H1 (cell line): ENCODE data around the gene IQCK. TPM values are rescaled to one million over a fixed set of nuclear protein-coding genes. Genes with fewer than 3 reads are reported as not detected.

Source experiments
- CTCF ChIA-PET: fragments of 300-600 bp; sonication (Branson Sonifier 250); formaldehyde crosslinking; loops from one replicate; lab custom pipeline; 2021; ENCODE audit not compliant: partially characterized antibody; lab: Charles Lee
- POLR2A ChIA-PET: fragments of 300-600 bp; sonication (Branson Sonifier 250); formaldehyde crosslinking; loops from one replicate; lab custom pipeline; 2021; ENCODE audit warnings: inconsistent platforms; ENCODE audit not compliant: partially characterized antibody; lab: Charles Lee
- DNase-seq, 2 experiments: peaks; one replicate each; pipeline versions ENCODE4 v3.0.0 to v3.0.0-alpha.2; 2010 to 2022; ENCODE audit warnings: low spot score in 2 of 2, low read depth in 1 of 2, mixed read lengths in 1 of 2
- FAIRE-seq: peaks from 2 replicates; lab custom pipeline; 2011; peaks lifted over from hg19 to GRCh38; lab: Jason Lieb, UNC
- H2AFZ ChIP-seq: 2 replicates; pipeline ENCODE4 v1.8.1; 2012; ENCODE audit warnings: low read length, inconsistent platforms
- H2AK5ac ChIP-seq: 2 replicates; pipeline ENCODE4 v1.6.1; 2013; ENCODE audit warnings: low read depth, low read length
- H2BK120ac ChIP-seq: replicated peaks from 2 replicates; pipeline ENCODE3; 2013; ENCODE audit warnings: low read depth, low read length, inconsistent platforms
- H2BK12ac ChIP-seq: 2 replicates; pipeline ENCODE4 v1.6.1; 2013; ENCODE audit warnings: low read depth, low read length
- H2BK15ac ChIP-seq: 2 replicates; pipeline ENCODE4 v1.6.1; 2013; ENCODE audit warnings: low read length
- H2BK20ac ChIP-seq: 2 replicates; pipeline ENCODE4 v1.6.1; 2013; ENCODE audit warnings: low read length
- H2BK5ac ChIP-seq: 2 replicates; pipeline ENCODE4 v1.6.1; 2013; ENCODE audit warnings: low read depth, low read length
- H3K14ac ChIP-seq: 2 replicates; pipeline ENCODE4 v1.6.1; 2013; ENCODE audit warnings: inconsistent platforms; ENCODE audit not compliant: insufficient read length
- H3K18ac ChIP-seq: 2 replicates; pipeline ENCODE4 v1.6.1; 2013; ENCODE audit warnings: low read length; ENCODE audit errors: extremely low read depth
- H3K23ac ChIP-seq: 2 replicates; pipeline ENCODE4 v1.6.1; 2013; ENCODE audit warnings: inconsistent platforms; ENCODE audit not compliant: insufficient read length
- H3K23me2 ChIP-seq: 2 replicates; pipeline ENCODE4 v1.6.1; 2013; ENCODE audit warnings: low read depth, low read length
- H3K27ac ChIP-seq: 2 replicates; pipeline ENCODE4 v1.6.1; 2011; ENCODE audit warnings: low read depth, low read length, inconsistent platforms
- H3K27me3 ChIP-seq, 4 experiments: replicated peaks in 1 of 4; 1 replicate in 1 of 4; 2 replicates in 3 of 4; pipeline versions ENCODE4 v1.6.1 to v1.8.1; 2011 to 2013; ENCODE audit warnings: low read length in 3 of 4, mild to moderate bottlenecking in 3 of 4, inconsistent platforms in 2 of 4, mixed read lengths in 2 of 4, moderate library complexity in 1 of 4; ENCODE audit not compliant: control insufficient read depth in 3 of 4, insufficient read depth in 3 of 4; ENCODE audit errors: extremely low read depth in 1 of 4
- H3K36me3 ChIP-seq, 4 experiments: 2 replicates each; pipeline versions ENCODE4 v1.6.1 to v1.8.1; 2011 to 2013; ENCODE audit warnings: mild to moderate bottlenecking in 4 of 4, low read length in 3 of 4, moderate library complexity in 2 of 4, control low read depth in 1 of 4, inconsistent platforms in 1 of 4; ENCODE audit not compliant: insufficient read depth in 4 of 4, control insufficient read depth in 2 of 4
- H3K4ac ChIP-seq: replicated peaks from 2 replicates; pipeline ENCODE3; 2013; ENCODE audit warnings: low read length, low read depth, mixed read lengths, inconsistent platforms; ENCODE audit not compliant: insufficient read length
- H3K4me1 ChIP-seq, 4 experiments: replicated peaks in 1 of 4; 1 replicate in 1 of 4; 2 replicates in 3 of 4; pipeline versions ENCODE4 v1.6.1 to v1.8.1; 2011 to 2013; ENCODE audit warnings: low read length in 3 of 4, inconsistent platforms in 2 of 4, mixed read lengths in 1 of 4; ENCODE audit not compliant: insufficient read depth in 4 of 4, control insufficient read depth in 3 of 4
- H3K4me2 ChIP-seq, 2 experiments: 2 replicates each; pipeline versions ENCODE4 v1.6.1 to v1.8.1; 2011 to 2013; ENCODE audit warnings: low read depth in 2 of 2, low read length in 2 of 2, control low read depth in 1 of 2, inconsistent platforms in 1 of 2, mild to moderate bottlenecking in 1 of 2; ENCODE audit not compliant: insufficient read depth in 1 of 2
- H3K4me3 ChIP-seq, 4 experiments: fragments of 200-600, 300-600 bp in 1 of 4; sonication (generic), shearing (Covaris generic), sonication (Bioruptor Twin) in 1 of 4; 2 replicates each; pipeline versions ENCODE4 v1.5.1 to v1.8.1; 2011 to 2016; ENCODE audit warnings: low read length in 4 of 4, low read depth in 3 of 4, control low read depth in 2 of 4, inconsistent platforms in 2 of 4, mild to moderate bottlenecking in 2 of 4, mixed read lengths in 1 of 4, moderate library complexity in 1 of 4; ENCODE audit not compliant: insufficient read depth in 2 of 4; ENCODE audit errors: extremely low read depth in 1 of 4
- H3K56ac ChIP-seq: replicated peaks from 2 replicates; pipeline ENCODE3; 2013; ENCODE audit warnings: low read depth, mild to moderate bottlenecking, mixed read lengths, low read length, inconsistent platforms; ENCODE audit not compliant: insufficient read length
- H3K79me1 ChIP-seq: 2 replicates; pipeline ENCODE4 v1.6.1; 2013; ENCODE audit warnings: low read depth, low read length, control low read depth
- H3K79me2 ChIP-seq, 2 experiments: 2 replicates each; pipeline versions ENCODE4 v1.6.1 to v1.8.1; 2012 to 2013; ENCODE audit warnings: low read length in 2 of 2, mild to moderate bottlenecking in 2 of 2, inconsistent platforms in 1 of 2; ENCODE audit not compliant: insufficient read depth in 2 of 2, control insufficient read depth in 1 of 2
- H3K9ac ChIP-seq, 4 experiments: replicated peaks in 1 of 4; 1 replicate in 1 of 4; 2 replicates in 3 of 4; pipeline versions ENCODE4 v1.6.1 to v1.8.1; 2011 to 2013; ENCODE audit warnings: low read depth in 3 of 4, low read length in 3 of 4, control low read depth in 2 of 4, mild to moderate bottlenecking in 2 of 4, moderate library complexity in 2 of 4, inconsistent platforms in 1 of 4; ENCODE audit errors: extremely low read depth in 1 of 4
- H3K9me3 ChIP-seq, 2 experiments: 2 replicates each; pipeline versions ENCODE4 v1.6.1 to v1.8.1; 2012 to 2013; ENCODE audit warnings: mild to moderate bottlenecking in 2 of 2, moderate library complexity in 2 of 2, control low read depth in 1 of 2, inconsistent platforms in 1 of 2, low read depth in 1 of 2, low read length in 1 of 2, mixed read lengths in 1 of 2; ENCODE audit not compliant: insufficient read depth in 2 of 2
- H4K20me1 ChIP-seq, 2 experiments: replicated peaks in 1 of 2; 2 replicates each; pipeline versions ENCODE3 to v1.8.1; 2011 to 2013; ENCODE audit warnings: inconsistent platforms in 2 of 2, low read length in 2 of 2, mild to moderate bottlenecking in 1 of 2; ENCODE audit not compliant: insufficient read depth in 2 of 2, control insufficient read depth in 1 of 2
- H4K5ac ChIP-seq: 2 replicates; pipeline ENCODE4 v1.6.1; 2013; ENCODE audit warnings: low read length, low read depth, mixed read lengths, inconsistent platforms; ENCODE audit not compliant: insufficient read length
- H4K8ac ChIP-seq: 2 replicates; pipeline ENCODE4 v1.8.0; 2013; ENCODE audit warnings: mild to moderate bottlenecking, moderate library complexity, low read length, inconsistent platforms; ENCODE audit not compliant: insufficient read depth; ENCODE audit errors: extremely low read depth
- H4K91ac ChIP-seq: replicated peaks from 2 replicates; pipeline ENCODE3; 2013; ENCODE audit warnings: low read length, mixed read lengths, inconsistent platforms; ENCODE audit not compliant: insufficient read length
- CREB1 ChIP-seq: IDR thresholded peaks from 2 replicates; pipeline ENCODE4 v1.6.1; 2012; ENCODE audit warnings: inconsistent platforms
- RAD21 ChIP-seq, 2 experiments: IDR thresholded peaks in 1 of 2; conservative IDR thresholded peaks in 1 of 2; 2 replicates each; pipeline ENCODE4 v1.6.1; 2011; ENCODE audit warnings: low read depth in 2 of 2, low read length in 2 of 2, improper control_type of control experiment in 1 of 2, inconsistent platforms in 1 of 2, mild to moderate bottlenecking in 1 of 2, moderate library complexity in 1 of 2
- SIN3A ChIP-seq, 2 experiments: IDR thresholded peaks in 1 of 2; conservative IDR thresholded peaks in 1 of 2; 2 replicates each; pipeline ENCODE4 v1.6.1; 2011 to 2012; ENCODE audit warnings: low read length in 2 of 2, improper control_type of control experiment in 1 of 2, low read depth in 1 of 2, mild to moderate bottlenecking in 1 of 2
- WGBS, 2 experiments: shearing (Covaris generic) in 1 of 2; methylation state at CpG; one replicate each; pipeline versions ENCODE4 v1.1.6 to v1.1.7; 2013 to 2015; ENCODE audit warnings: low lambda C conversion rate in 2 of 2, mixed read lengths in 2 of 2, inconsistent platforms in 1 of 2, low coverage in 1 of 2, missing lambda C conversion rate in 1 of 2; ENCODE audit not compliant: insufficient replicate concordance in 2 of 2, insufficient coverage in 1 of 2, insufficient read length in 1 of 2; ENCODE audit errors: extremely low coverage in 1 of 2, missing lambda C conversion rate in 1 of 2; 5-methylcytosine and 5-hydroxymethylcytosine counted together
- polyA plus RNA-seq, 7 experiments: library from polyadenylated mRNA; depleted of rRNA in 3 of 7; stranded (reverse) in 5 of 7; unstranded in 2 of 7; fragments of >200 nt in 5 of 7; fragments of 200-250 nt in 2 of 7; gene quantifications; 1 replicate in 5 of 7; 2 replicates in 1 of 7; 4 replicates in 1 of 7; pipeline versions ENCODE4 v1.2.1 to v1.2.3, GENCODE V29; 2011 to 2013; ENCODE audit warnings: missing spikeins in 2 of 7, mixed read lengths in 2 of 7
- total RNA-seq: library from RNA; stranded (reverse); fragmentation: NEBNext Ultra II Directional; extraction: Animal tissue kit (Norgen Biotek cat#: 25700); gene quantifications from 2 replicates; pipeline ENCODE4 v1.2.1, GENCODE V29; 2021
- TF ChIP-seq, protein P1 (sequence below), 3 experiments: IDR thresholded peaks; 1 replicate in 2 of 3; 2 replicates in 1 of 3; pipeline versions ENCODE4 v1.5.1 to v1.6.1; 2011; ENCODE audit warnings: low read length in 3 of 3, mild to moderate bottlenecking in 3 of 3, inconsistent platforms in 2 of 3, low read depth in 1 of 3, moderate library complexity in 1 of 3; ENCODE audit not compliant: insufficient read depth in 1 of 3; ENCODE audit errors: control extremely low read depth in 1 of 3

Gene IQCK
- total and polyA plus RNA-seq, 2 of the 8 experiments (the other 6 are each of a cell fraction or from before 2014, with no cell fraction given) = 6.2 to 9.3 TPM

DNA sequence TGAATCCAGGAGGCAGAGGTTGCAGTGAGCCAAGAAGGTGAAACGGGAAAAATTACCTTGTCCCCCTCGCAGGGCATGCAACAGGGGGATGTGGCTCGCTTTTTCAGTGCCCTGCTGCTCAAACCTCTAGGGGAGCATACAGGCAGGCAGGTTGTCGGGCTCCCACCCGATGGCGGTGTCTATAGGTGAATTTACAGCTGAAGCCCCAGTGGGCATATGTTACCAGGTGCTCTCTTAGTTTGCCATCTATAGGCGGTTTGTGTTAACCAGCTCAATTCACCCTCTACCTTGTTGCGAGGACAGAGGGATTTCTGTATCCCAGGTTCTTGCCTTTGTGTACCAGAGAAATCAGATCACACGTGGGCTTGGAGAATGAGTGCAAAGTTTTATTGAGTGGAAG is 48.9 kb downstream of the IQCK start:
- Histone ChIP-seq H3K23me2 (0 out of 2 replicates have a peak, but pooled peaks cover 3% of the 10 kb centered on the region), H2BK20ac (peak overlapping the region; percentile 48; the same call in 1 of the 2 replicates)

More for the DNA sequence above, 48.9 kb downstream of the IQCK start:
- H3K56ac ChIP-seq = no peak overlapping the region
- no peak overlapping the region for H2AFZ ChIP-seq
- ChIA-PET POLR2A (interaction anchor here (1.1 kb wide), 1 partner anchor 88 kb away, joined by 3 read pairs; no protein-coding TSS in a partner anchor), CTCF (interaction anchor here (0.9 to 1.8 kb wide), 6 partner anchors 8 to 533 kb away, joined by 3 to 4 read pairs (median 3); no protein-coding TSS in a partner anchor)
- no peak overlapping the region for H4K5ac ChIP-seq
- no peak overlapping the region for H3K23ac ChIP-seq
- no peaks in the 10 kb centered on the region for H3K79me2 ChIP-seq
- H3K4me1 ChIP-seq = peaks cover 0 to 4% (median 3%) of the 10 kb centered on the region in 4 experiments; a peak in 3 of 7 replicates
- H2AK5ac ChIP-seq = no peak overlapping the region
- FAIRE-seq = no peak
- no peak overlapping the region for H4K8ac ChIP-seq
- TF ChIP-seq RAD21 (IDR thresholded peaks at IDR 0.05 in 1 of 2, conservative IDR thresholded peaks at IDR 0.05 in 1 of 2; ENCODE audit: low read depth in 2 of 2, low read length in 2 of 2) (peak in 1 of 2 experiments; percentile 21; a peak in 1 of 4 replicates), SIN3A (conservative IDR thresholded peaks at IDR 0.05 in 1 of 2, IDR thresholded peaks at IDR 0.05 in 1 of 2; ENCODE audit: low read depth in 1 of 2, low read length in 2 of 2) (no peak), CREB1 (no peak)
- TF ChIP-seq, protein P1, sequence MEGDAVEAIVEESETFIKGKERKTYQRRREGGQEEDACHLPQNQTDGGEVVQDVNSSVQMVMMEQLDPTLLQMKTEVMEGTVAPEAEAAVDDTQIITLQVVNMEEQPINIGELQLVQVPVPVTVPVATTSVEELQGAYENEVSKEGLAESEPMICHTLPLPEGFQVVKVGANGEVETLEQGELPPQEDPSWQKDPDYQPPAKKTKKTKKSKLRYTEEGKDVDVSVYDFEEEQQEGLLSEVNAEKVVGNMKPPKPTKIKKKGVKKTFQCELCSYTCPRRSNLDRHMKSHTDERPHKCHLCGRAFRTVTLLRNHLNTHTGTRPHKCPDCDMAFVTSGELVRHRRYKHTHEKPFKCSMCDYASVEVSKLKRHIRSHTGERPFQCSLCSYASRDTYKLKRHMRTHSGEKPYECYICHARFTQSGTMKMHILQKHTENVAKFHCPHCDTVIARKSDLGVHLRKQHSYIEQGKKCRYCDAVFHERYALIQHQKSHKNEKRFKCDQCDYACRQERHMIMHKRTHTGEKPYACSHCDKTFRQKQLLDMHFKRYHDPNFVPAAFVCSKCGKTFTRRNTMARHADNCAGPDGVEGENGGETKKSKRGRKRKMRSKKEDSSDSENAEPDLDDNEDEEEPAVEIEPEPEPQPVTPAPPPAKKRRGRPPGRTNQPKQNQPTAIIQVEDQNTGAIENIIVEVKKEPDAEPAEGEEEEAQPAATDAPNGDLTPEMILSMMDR (IDR thresholded peaks at IDR 0.05; ENCODE audit: control extremely low read depth in 1 of 3, insufficient read depth in 1 of 3, low read depth in 1 of 3, low read length in 3 of 3) = 0 out of 4 replicates have a peak, but pooled peaks of 1 of the 3 experiments have one; percentile 9
- no peak overlapping the region for H3K4me2 ChIP-seq
- H3K27me3 ChIP-seq = no peaks in the 10 kb centered on the region
- no peak overlapping the region for H3K4me3 ChIP-seq
- no peak overlapping the region; the same call in 1 of the 2 replicates for H2BK5ac ChIP-seq
- no peak for DNase-seq
- no peak overlapping the region for H3K4ac ChIP-seq
- H3K36me3 ChIP-seq = no peaks in the 10 kb centered on the region
- peak overlapping the region; percentile 90; the same call in 1 of the 2 replicates for H2BK12ac ChIP-seq
- no peak overlapping the region for H2BK15ac ChIP-seq
- no peaks in the 10 kb centered on the region for H4K20me1 ChIP-seq
- no peak overlapping the region for H3K14ac ChIP-seq
- no peak overlapping the region for H3K9ac ChIP-seq
- peaks cover 5 to 7% of the 10 kb centered on the region in 2 experiments; a peak in 3 of 4 replicates for H3K9me3 ChIP-seq
- H3K18ac ChIP-seq = 0 out of 2 replicates have a peak overlapping the region, but pooled peaks have one; percentile 51
- H3K79me1 ChIP-seq = no peaks in the 10 kb centered on the region
- no peak overlapping the region for H2BK120ac ChIP-seq
- H4K91ac ChIP-seq = no peak overlapping the region
- no peak overlapping the region for H3K27ac ChIP-seq
- 86% methylated on average over 9 of the region's 9 CpGs; no CpG with 5 or more reads in 1 of the 2 experiments for WGBS, 2 experiments
